GM12801 (cell line): Measurements from ENCODE around the gene IQCM.

ENCODE experiments used
- TF ChIP-seq, protein P1 (sequence below): IDR thresholded peaks from one replicate; pipeline ENCODE4 v1.5.1; 2011; ENCODE audit warnings: control low read depth; ENCODE audit not compliant: insufficient read length; ENCODE audit errors: extremely low read depth

IQCM gene

GRCh38 chr4:149715822-149716585, 99.6 kb downstream of the IQCM start:
- TF ChIP-seq, protein P1, sequence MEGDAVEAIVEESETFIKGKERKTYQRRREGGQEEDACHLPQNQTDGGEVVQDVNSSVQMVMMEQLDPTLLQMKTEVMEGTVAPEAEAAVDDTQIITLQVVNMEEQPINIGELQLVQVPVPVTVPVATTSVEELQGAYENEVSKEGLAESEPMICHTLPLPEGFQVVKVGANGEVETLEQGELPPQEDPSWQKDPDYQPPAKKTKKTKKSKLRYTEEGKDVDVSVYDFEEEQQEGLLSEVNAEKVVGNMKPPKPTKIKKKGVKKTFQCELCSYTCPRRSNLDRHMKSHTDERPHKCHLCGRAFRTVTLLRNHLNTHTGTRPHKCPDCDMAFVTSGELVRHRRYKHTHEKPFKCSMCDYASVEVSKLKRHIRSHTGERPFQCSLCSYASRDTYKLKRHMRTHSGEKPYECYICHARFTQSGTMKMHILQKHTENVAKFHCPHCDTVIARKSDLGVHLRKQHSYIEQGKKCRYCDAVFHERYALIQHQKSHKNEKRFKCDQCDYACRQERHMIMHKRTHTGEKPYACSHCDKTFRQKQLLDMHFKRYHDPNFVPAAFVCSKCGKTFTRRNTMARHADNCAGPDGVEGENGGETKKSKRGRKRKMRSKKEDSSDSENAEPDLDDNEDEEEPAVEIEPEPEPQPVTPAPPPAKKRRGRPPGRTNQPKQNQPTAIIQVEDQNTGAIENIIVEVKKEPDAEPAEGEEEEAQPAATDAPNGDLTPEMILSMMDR, result no peak

DNA sequence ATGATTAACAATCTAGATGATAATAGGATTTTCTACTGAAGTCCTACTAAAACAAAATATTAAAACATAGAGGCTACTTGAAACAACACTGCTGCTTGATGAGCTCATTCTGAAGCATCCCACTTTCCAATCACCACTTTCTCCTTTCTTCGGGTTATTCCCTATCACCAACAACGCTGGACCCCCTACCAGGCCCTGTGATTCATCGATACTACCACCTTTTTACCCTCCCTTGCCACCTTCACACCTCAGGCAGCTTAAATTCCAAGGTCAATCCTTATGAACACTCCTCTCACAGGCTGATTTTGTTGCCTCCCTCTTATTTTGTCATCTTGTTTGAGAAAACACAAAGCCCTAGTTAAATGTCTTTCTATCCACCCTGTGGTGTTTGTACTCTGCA, 102.6 kb downstream of the IQCM start:
- TF ChIP-seq, protein P1, result no peak

DNA sequence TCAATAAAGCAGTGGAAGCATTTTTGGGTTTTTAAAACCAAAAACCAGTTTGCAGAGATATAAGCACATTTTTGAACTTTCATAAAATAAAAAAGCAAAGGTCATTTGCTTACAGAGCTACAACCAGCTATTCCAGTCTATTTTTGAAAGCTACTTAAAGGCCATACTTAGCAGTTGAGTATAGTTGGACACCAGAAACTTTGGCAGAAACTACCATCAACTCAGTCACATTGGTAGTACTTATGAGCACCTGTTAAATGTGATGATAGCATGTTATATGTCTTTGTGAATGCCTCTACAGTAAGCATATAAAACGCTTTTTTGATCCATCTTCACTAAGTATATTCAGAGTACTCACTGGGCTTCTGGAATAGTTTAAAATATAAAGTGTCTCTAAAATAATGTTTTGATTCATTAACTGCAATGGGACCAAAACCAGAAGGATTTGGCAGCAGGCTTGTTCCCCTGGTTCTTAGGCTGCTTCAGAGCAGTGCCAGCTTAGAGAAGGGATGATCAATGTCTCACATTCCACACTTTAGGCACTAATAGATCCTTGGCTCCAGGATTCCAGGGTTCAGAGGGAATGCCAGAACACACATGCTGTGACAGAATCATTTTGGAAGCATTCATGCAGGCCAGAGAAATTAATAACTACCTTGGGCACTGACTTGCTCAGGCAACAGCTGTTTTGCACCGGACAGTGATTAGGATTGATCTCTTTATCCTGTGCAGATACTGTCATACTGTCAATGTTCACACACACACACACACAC, 103.9 kb downstream of the IQCM start:
- TF ChIP-seq, protein P1, result no peak

- TF ChIP-seq, protein P1, result no peak
Measured at GRCh38 chr4:149709640-149710039, 106.0 kb downstream of the IQCM start.

- TF ChIP-seq, protein P1, result no peak
Measured at GRCh38 chr4:149708513-149709130, 107.0 kb downstream of the IQCM start.

GRCh38 chr4:149707862-149708261, 107.8 kb downstream of the IQCM start:
- TF ChIP-seq, protein P1, result no peak

GRCh38 chr4:149706942-149707341, 108.7 kb downstream of the IQCM start:
- TF ChIP-seq, protein P1, result no peak
